B cell (primary cell): ENCODE measurements around the gene MYOF. TPM values are rescaled to one million over a fixed set of nuclear protein-coding genes. Genes with fewer than 3 reads are reported as not detected.

Experiments
- ATAC-seq: fragments of 200-7000 bp; cut with Tn5 transposase; one replicate; pipeline ENCODE4 v1.10.0; 2021; ENCODE audit warnings: low read depth, mild to moderate bottlenecking, moderate number of reproducible peaks, moderate library complexity
- CTCF ChIA-PET: fragments of 350-600 bp; sonication (Branson Sonifier 250); formaldehyde crosslinking; loops from one replicate; lab custom pipeline; 2021; ENCODE audit warnings: antibody characterized with exemption, inconsistent platforms; lab: Charles Lee
- POLR2A ChIA-PET: fragments of 350-600 bp; sonication (Branson Sonifier 250); formaldehyde crosslinking; loops from one replicate; lab custom pipeline; 2021; ENCODE audit warnings: antibody characterized with exemption; lab: Charles Lee
- DNase-seq: peaks from one replicate; pipeline ENCODE4 v3.0.0; 2013
- H2AFZ ChIP-seq: 2 replicates; pipeline ENCODE4 v1.6.1; 2012; ENCODE audit warnings: mild to moderate bottlenecking, low read depth, low read length; ENCODE audit not compliant: insufficient read depth, poor library complexity, severe bottlenecking
- H3K27ac ChIP-seq, 2 donors: 1 replicate in 1 of 2; 2 replicates in 1 of 2; pipeline ENCODE4 v1.5.1; 2012 to 2013; ENCODE audit warnings: low read length in 2 of 2, mild to moderate bottlenecking in 2 of 2, moderate library complexity in 1 of 2
- H3K27me3 ChIP-seq, 4 experiments: fragments of 200-600 bp in 1 of 4; sonication (generic) in 1 of 4; replicated peaks in 1 of 4; 1 replicate in 2 of 4; 2 replicates in 2 of 4; pipeline versions ENCODE4 v1.6.1 to v1.7.0; 2013 to 2016; ENCODE audit warnings: low read length in 3 of 4, mild to moderate bottlenecking in 2 of 4, mixed read lengths in 1 of 4, moderate library complexity in 1 of 4; ENCODE audit not compliant: insufficient read depth in 4 of 4, control insufficient read depth in 3 of 4; ENCODE audit errors: control extremely low read depth in 1 of 4
- H3K36me3 ChIP-seq, 2 experiments: replicated peaks in 1 of 2; 1 replicate in 1 of 2; 2 replicates in 1 of 2; pipeline versions ENCODE4 v1.6.1 to v1.7.1; 2013; ENCODE audit warnings: low read length in 1 of 2; ENCODE audit not compliant: insufficient read depth in 2 of 2, control insufficient read depth in 1 of 2; ENCODE audit errors: control extremely low read depth in 1 of 2, extremely low read depth in 1 of 2
- H3K4me1 ChIP-seq, 2 donors: fragments of 200-600 bp in 1 of 2; sonication (generic) in 1 of 2; 1 replicate in 1 of 2; 2 replicates in 1 of 2; pipeline versions ENCODE4 v1.5.1 to v1.6.1; 2013 to 2017; ENCODE audit warnings: low read length in 2 of 2; ENCODE audit not compliant: control insufficient read depth in 2 of 2, insufficient read depth in 2 of 2
- H3K4me2 ChIP-seq: replicated peaks from 2 replicates; pipeline ENCODE3; 2012; ENCODE audit warnings: mild to moderate bottlenecking, low read depth, low read length; ENCODE audit not compliant: poor library complexity, severe bottlenecking
- H3K4me3 ChIP-seq, 5 experiments: fragments of 200-600 bp in 1 of 5; sonication (generic) in 1 of 5; 1 replicate in 3 of 5; 2 replicates in 2 of 5; pipeline versions ENCODE4 v1.5.1 to v1.7.0; 2011 to 2016; ENCODE audit warnings: low read length in 4 of 5, mild to moderate bottlenecking in 4 of 5, low read depth in 2 of 5, control low read depth in 1 of 5, moderate library complexity in 1 of 5; ENCODE audit not compliant: insufficient read depth in 1 of 5; ENCODE audit errors: control extremely low read depth in 1 of 5, extremely low read depth in 1 of 5
- H3K79me2 ChIP-seq: fragments of 200-600 bp; sonication (generic); one replicate; pipeline ENCODE4 v1.6.0; 2016; ENCODE audit warnings: low read length; ENCODE audit not compliant: control insufficient read depth, insufficient read depth
- H3K9ac ChIP-seq: fragments of 200-600 bp; sonication (generic); 2 replicates; pipeline ENCODE4 v1.6.1; 2017; ENCODE audit warnings: mild to moderate bottlenecking, low read length, moderate library complexity
- H3K9me3 ChIP-seq, 3 donors: one replicate each; pipeline versions ENCODE4 v1.6.1 to v1.7.1; 2013; ENCODE audit warnings: low read length in 2 of 3; ENCODE audit not compliant: control insufficient read depth in 2 of 3, insufficient read depth in 1 of 3; ENCODE audit errors: control extremely low read depth in 1 of 3
- H4K20me1 ChIP-seq: 2 replicates; pipeline ENCODE4 v1.6.0; 2012; ENCODE audit warnings: mild to moderate bottlenecking, low read length; ENCODE audit not compliant: insufficient read depth, control insufficient read depth, poor library complexity, severe bottlenecking
- H3K27ac Mint-ChIP-seq: one replicate; pipeline ENCODE4 v1.8.0; 2021; ENCODE audit warnings: mixed read lengths
- H3K27me3 Mint-ChIP-seq: one replicate; pipeline ENCODE4 v1.8.0; 2021; ENCODE audit warnings: mixed read lengths
- H3K4me1 Mint-ChIP-seq: one replicate; pipeline ENCODE4 v1.8.0; 2021; ENCODE audit warnings: mixed read lengths
- H3K4me3 Mint-ChIP-seq: one replicate; pipeline ENCODE4 v1.8.0; 2021; ENCODE audit warnings: mixed read lengths
- H3K9me3 Mint-ChIP-seq: one replicate; pipeline ENCODE4 v1.8.0; 2022; ENCODE audit warnings: mixed read lengths; ENCODE audit not compliant: insufficient read depth
- CTCF ChIP-seq: fragments of 200-600 bp; IDR thresholded peaks from one replicate; pipeline ENCODE4 v1.8.0; 2022; ENCODE audit warnings: antibody characterized with exemption, mild to moderate bottlenecking
- EZH2 ChIP-seq: IDR thresholded peaks from 2 replicates; pipeline ENCODE4 v1.6.1; 2012; ENCODE audit warnings: borderline replicate concordance, low read depth, mild to moderate bottlenecking, moderate library complexity, low read length; ENCODE audit not compliant: insufficient read depth, poor library complexity, severe bottlenecking
- WGBS: methylation state at CpG from one replicate; pipeline ENCODE4 v1.1.5; 2013; ENCODE audit warnings: missing lambda C conversion rate; ENCODE audit not compliant: insufficient coverage; 5-methylcytosine and 5-hydroxymethylcytosine counted together
- intact Hi-C: fragments of 100-400 bp; cut with micrococcal nuclease; formaldehyde crosslinking; loops from one replicate; pipeline ENCODE4 v1.10.0; 2022
- polyA plus RNA-seq: library from polyadenylated mRNA; depleted of rRNA; stranded (reverse); fragments of >200 nt; gene quantifications from 2 replicates; pipeline ENCODE4 v1.2.3, GENCODE V29; 2012
- total RNA-seq, 2 donors: library from RNA; stranded (reverse); fragments of 120-200 nt in 1 of 2; gene quantifications; 1 replicate in 1 of 2; 2 replicates in 1 of 2; pipeline versions ENCODE4 v1.2.3 to v1.2.4, GENCODE V29; 2013 to 2022

MYOF gene
- total and polyA plus RNA-seq, 2 donors (not counting 1 experiment from before 2014, with no cell fraction given) = 0.07 to 0.18 TPM

- Mint-ChIP-seq H3K27ac (no peak overlapping the region), H3K4me3 (no peak overlapping the region), H3K9me3 (peaks cover 2% of the 10 kb centered on the region), H3K27me3 (no peaks in the 10 kb centered on the region), H3K4me1 (peaks cover 8% of the 10 kb centered on the region)
- Histone ChIP-seq H3K9ac (no peak overlapping the region), H3K36me3 (no peaks in the 10 kb centered on the region), H3K27ac (no peak overlapping the region), H3K27me3 (no peaks in the 10 kb centered on the region), H3K9me3 (peaks cover 0 to 4% (median 3%) of the 10 kb centered on the region in 3 donors), H3K4me1 (peaks cover 0 to 3% of the 10 kb centered on the region in 2 donors), H2AFZ (no peak overlapping the region), H3K4me2 (no peak overlapping the region), H3K79me2 (no peaks in the 10 kb centered on the region), H4K20me1 (no peaks in the 10 kb centered on the region), H3K4me3 (no peak overlapping the region)
- WGBS = 96% methylated on average over 4 of the region's 4 CpGs
- ATAC-seq = no peak
- intact Hi-C loops = no loop called here
- DNase-seq = no peak
- TF ChIP-seq EZH2 (no peak), CTCF (no peak)
- ChIA-PET CTCF (no interaction called here), POLR2A (no interaction called here)
Observed at GRCh38 chr10:93274419-93274818, 207.7 kb downstream of the MYOF start.

- Histone ChIP-seq H3K4me2 (no peak overlapping the region), H3K36me3 (no peaks in the 10 kb centered on the region), H3K79me2 (no peaks in the 10 kb centered on the region), H4K20me1 (no peaks in the 10 kb centered on the region), H3K4me1 (peaks cover 4 to 5% of the 10 kb centered on the region in 2 donors), H3K27ac (no peak overlapping the region), H3K4me3 (no peak overlapping the region), H3K27me3 (no peaks in the 10 kb centered on the region), H3K9ac (no peak overlapping the region), H2AFZ (no peak overlapping the region), H3K9me3 (peaks cover 0 to 8% (median 3%) of the 10 kb centered on the region in 3 donors)
- H3K27ac Mint-ChIP-seq = no peak overlapping the region
- CTCF ChIA-PET = no interaction called here
- ATAC-seq (no peak), DNase-seq (no peak)
- POLR2A ChIA-PET = no interaction called here
- intact Hi-C loops = no loop called here
- TF ChIP-seq EZH2 (no peak), CTCF (no peak)
- no peaks in the 10 kb centered on the region for H3K27me3 Mint-ChIP-seq
- peaks cover 2% of the 10 kb centered on the region for H3K9me3 Mint-ChIP-seq
- WGBS = 86% methylated on average over 1 of the region's 8 CpGs
- H3K4me3 Mint-ChIP-seq = no peak overlapping the region
- H3K4me1 Mint-ChIP-seq = peaks cover 13% of the 10 kb centered on the region
Observed at GRCh38 chr10:93272884-93273675, 209.1 kb downstream of the MYOF start.
